Islet precursor cell (in vitro differentiated cells): Measurements from ENCODE around the gene TRIOBP.
"Not testable (repeated sequence)": the region's sequence is repeated elsewhere in the genome, so short reads cannot be mapped to it uniquely, and the experiment has no call there.

ENCODE experiments used
- DNase-seq: peaks from one replicate; pipeline ENCODE4 v3.0.0-alpha.2; 2018

TRIOBP gene

GRCh38 chr22:37696657-37697537 is at the start of gene TRIOBP:
TSS of gene TRIOBP (plus strand) at chr22:37697048. CDS start at chr22:37701366, 4,318 bp downstream.
- DNase-seq, result peak; percentile 100

- no peak for DNase-seq
These were observed 49.5 kb upstream of the TRIOBP start for GRCh38 chr22:37647317-37647716.

- DNase-seq, result no peak
These were observed 48.9 kb upstream of the TRIOBP start for GRCh38 chr22:37647928-37648327.

GRCh38 chr22:37650463-37651136 is 46.2 kb upstream of the TRIOBP start:
- DNase-seq, result no peak

GRCh38 chr22:37654563-37655251 is 42.1 kb upstream of the TRIOBP start:
- DNase-seq, result no peak

- DNase-seq, result no peak
These were observed 41.6 kb upstream of the TRIOBP start for GRCh38 chr22:37655252-37655563.

GRCh38 chr22:37656583-37656982 is 40.3 kb upstream of the TRIOBP start:
- not testable (repeated sequence) for DNase-seq

- DNase-seq, result no peak
These were observed 39.2 kb upstream of the TRIOBP start for GRCh38 chr22:37657590-37658132.

GRCh38 chr22:37658133-37659065 is 38.4 kb upstream of the TRIOBP start, which contains the start of gene PDXP:
TSS of gene PDXP (plus strand) at chr22:37658723. CDS start at chr22:37658783, 60 bp downstream.
- DNase-seq, result peak; percentile 100

GRCh38 chr22:37659066-37659896 is 37.6 kb upstream of the TRIOBP start:
- DNase-seq, result no peak

GRCh38 chr22:37659897-37660708 is 36.7 kb upstream of the TRIOBP start:
- DNase-seq, result no peak

- DNase-seq, result no peak
These were observed 36.2 kb upstream of the TRIOBP start for GRCh38 chr22:37660709-37661045.

GRCh38 chr22:37661160-37661924 is 35.5 kb upstream of the TRIOBP start:
- DNase-seq, result peak; percentile 80

- DNase-seq, result no peak
These were observed 34.8 kb upstream of the TRIOBP start for GRCh38 chr22:37662039-37662438.

- DNase-seq, result no peak
These were observed 33.2 kb upstream of the TRIOBP start for GRCh38 chr22:37663521-37664140.

GRCh38 chr22:37664249-37665101 is 32.4 kb upstream of the TRIOBP start:
- DNase-seq, result peak; percentile 84

GRCh38 chr22:37665487-37665886 is 31.4 kb upstream of the TRIOBP start:
- no peak for DNase-seq

- no peak for DNase-seq
These were observed 27.3 kb upstream of the TRIOBP start for GRCh38 chr22:37669586-37669985.
